DND-41 (cell line): Measurements from ENCODE around the gene ZNF649.

Experiments
- ATAC-seq: fragments of 200-7000 bp; cut with Tn5 transposase; 3 replicates; pipeline ENCODE4 v1.9.1; 2021; ENCODE audit warnings: low read depth; ENCODE audit not compliant: insufficient read depth
- DNase-seq: peaks from one replicate; pipeline ENCODE4 v3.0.0-alpha.2; 2020
- H2AFZ ChIP-seq: 2 replicates; pipeline ENCODE4 v1.6.0; 2012; ENCODE audit warnings: low read depth, low read length
- H3K27ac ChIP-seq: 2 replicates; pipeline ENCODE4 v1.5.1; 2012; ENCODE audit warnings: low read length, inconsistent platforms
- H3K27me3 ChIP-seq: fragments of 200-600 bp; sonication (generic); 2 replicates; pipeline ENCODE4 v1.6.0; 2012; ENCODE audit warnings: low read length, mild to moderate bottlenecking, inconsistent platforms; ENCODE audit not compliant: insufficient read depth, poor library complexity
- H3K36me3 ChIP-seq: 2 replicates; pipeline ENCODE4 v1.5.1; 2012; ENCODE audit warnings: low read length, inconsistent platforms; ENCODE audit not compliant: insufficient read depth
- H3K4me1 ChIP-seq: 2 replicates; pipeline ENCODE4 v1.5.1; 2012; ENCODE audit warnings: mild to moderate bottlenecking, low read length; ENCODE audit not compliant: insufficient read depth
- H3K4me2 ChIP-seq: 2 replicates; pipeline ENCODE4 v1.6.0; 2012; ENCODE audit warnings: mild to moderate bottlenecking, moderate library complexity, low read length, inconsistent platforms; ENCODE audit not compliant: insufficient read depth
- H3K4me3 ChIP-seq, 2 experiments: fragments of 200-600 bp in 1 of 2; shearing (Covaris generic) in 1 of 2; 2 replicates each; pipeline ENCODE4 v1.5.1; 2012 to 2016; ENCODE audit warnings: inconsistent platforms in 2 of 2, low read length in 2 of 2, mild to moderate bottlenecking in 2 of 2, low read depth in 1 of 2, moderate library complexity in 1 of 2
- H3K79me2 ChIP-seq: 2 replicates; pipeline ENCODE4 v1.6.0; 2012; ENCODE audit warnings: low read length, inconsistent platforms; ENCODE audit not compliant: insufficient read depth
- H3K9ac ChIP-seq: 2 replicates; pipeline ENCODE4 v1.6.0; 2012; ENCODE audit warnings: low read depth, mild to moderate bottlenecking, inconsistent platforms, low read length, moderate library complexity
- H3K9me3 ChIP-seq: 2 replicates; pipeline ENCODE4 v1.5.1; 2012; ENCODE audit warnings: low read length, moderate library complexity, mild to moderate bottlenecking, inconsistent platforms; ENCODE audit not compliant: insufficient read depth, severe bottlenecking
- H4K20me1 ChIP-seq: 2 replicates; pipeline ENCODE4 v1.6.0; 2012; ENCODE audit warnings: low read length; ENCODE audit not compliant: insufficient read depth
- EZH2 ChIP-seq: IDR thresholded peaks from 3 replicates; pipeline ENCODE4 v1.6.1; 2012; ENCODE audit warnings: borderline replicate concordance, low read depth, mild to moderate bottlenecking, moderate library complexity, low read length, inconsistent platforms; ENCODE audit not compliant: severe bottlenecking
- TF ChIP-seq, protein P1 (sequence below): IDR thresholded peaks from 2 replicates; pipeline ENCODE4 v1.5.1; 2012; ENCODE audit warnings: borderline replicate concordance, low read length, moderate library complexity, mild to moderate bottlenecking; ENCODE audit not compliant: poor library complexity, severe bottlenecking; ENCODE audit errors: extremely low read depth

ZNF649 gene

DNA sequence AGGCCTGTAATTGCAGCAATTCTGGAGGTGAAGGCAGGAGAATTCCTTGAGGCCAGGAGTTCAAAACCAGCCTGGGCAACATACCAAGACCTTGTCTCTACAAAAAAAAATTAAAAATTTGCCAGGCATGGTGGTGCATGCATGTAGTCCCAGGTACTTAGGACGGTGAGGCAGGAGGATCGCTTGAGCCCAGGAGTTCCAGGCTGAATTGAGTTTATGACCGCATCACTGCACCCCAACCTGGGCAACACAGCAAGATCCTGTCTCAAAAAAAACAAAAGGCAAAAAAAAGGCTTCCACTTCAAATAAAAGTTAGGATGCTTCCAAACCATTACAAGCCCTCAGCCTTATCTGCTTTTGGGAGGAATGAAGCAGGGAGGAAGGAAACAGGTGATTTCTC, 22.3 kb downstream of the ZNF649 start:
- Histone ChIP-seq H3K4me1 (peaks cover 12% of the 10 kb centered on the region), H3K9me3 (peaks cover 16% of the 10 kb centered on the region), H2AFZ (no peak overlapping the region), H3K4me2 (no peak overlapping the region), H4K20me1 (no peaks in the 10 kb centered on the region), H3K79me2 (0 out of 2 replicates have a peak, but pooled peaks cover 4% of the 10 kb centered on the region), H3K36me3 (peaks cover 50% of the 10 kb centered on the region), H3K27me3 (no peaks in the 10 kb centered on the region), H3K9ac (no peak overlapping the region), H3K27ac (no peak overlapping the region), H3K4me3 (no peak overlapping the region)
- TF ChIP-seq EZH2, result no peak
- TF ChIP-seq, protein P1, sequence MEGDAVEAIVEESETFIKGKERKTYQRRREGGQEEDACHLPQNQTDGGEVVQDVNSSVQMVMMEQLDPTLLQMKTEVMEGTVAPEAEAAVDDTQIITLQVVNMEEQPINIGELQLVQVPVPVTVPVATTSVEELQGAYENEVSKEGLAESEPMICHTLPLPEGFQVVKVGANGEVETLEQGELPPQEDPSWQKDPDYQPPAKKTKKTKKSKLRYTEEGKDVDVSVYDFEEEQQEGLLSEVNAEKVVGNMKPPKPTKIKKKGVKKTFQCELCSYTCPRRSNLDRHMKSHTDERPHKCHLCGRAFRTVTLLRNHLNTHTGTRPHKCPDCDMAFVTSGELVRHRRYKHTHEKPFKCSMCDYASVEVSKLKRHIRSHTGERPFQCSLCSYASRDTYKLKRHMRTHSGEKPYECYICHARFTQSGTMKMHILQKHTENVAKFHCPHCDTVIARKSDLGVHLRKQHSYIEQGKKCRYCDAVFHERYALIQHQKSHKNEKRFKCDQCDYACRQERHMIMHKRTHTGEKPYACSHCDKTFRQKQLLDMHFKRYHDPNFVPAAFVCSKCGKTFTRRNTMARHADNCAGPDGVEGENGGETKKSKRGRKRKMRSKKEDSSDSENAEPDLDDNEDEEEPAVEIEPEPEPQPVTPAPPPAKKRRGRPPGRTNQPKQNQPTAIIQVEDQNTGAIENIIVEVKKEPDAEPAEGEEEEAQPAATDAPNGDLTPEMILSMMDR, result no peak
- DNase-seq, result no peak
- no peak for ATAC-seq

DNA sequence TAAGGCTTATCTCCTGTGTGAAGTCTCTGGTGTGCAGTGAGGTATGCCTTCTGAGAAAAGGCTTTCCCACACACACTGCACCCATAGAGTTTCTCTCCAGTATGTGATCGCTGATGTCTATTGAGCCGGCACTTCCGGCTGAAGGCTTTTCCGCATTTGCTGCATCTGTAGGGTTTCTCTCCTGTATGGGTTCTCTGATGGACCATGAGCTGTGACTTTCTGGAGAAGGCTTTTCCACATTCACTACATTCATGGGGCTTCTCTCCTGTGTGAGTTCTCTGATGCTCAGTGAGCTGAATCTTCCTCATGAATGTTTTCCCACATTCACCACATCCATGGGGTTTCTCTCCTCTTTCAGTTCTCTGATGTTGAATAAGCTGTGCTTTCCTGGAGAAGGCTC, 31.7 kb downstream of the ZNF649 start:
- Histone ChIP-seq H3K9me3 (peaks cover 80% of the 10 kb centered on the region), H3K27ac (no peak overlapping the region), H3K79me2 (no peaks in the 10 kb centered on the region), H3K4me2 (no peak overlapping the region), H3K4me3 (no peak overlapping the region), H3K9ac (no peak overlapping the region), H3K36me3 (peaks cover 75% of the 10 kb centered on the region), H3K27me3 (no peaks in the 10 kb centered on the region), H3K4me1 (no peaks in the 10 kb centered on the region), H2AFZ (no peak overlapping the region), H4K20me1 (no peaks in the 10 kb centered on the region)
- TF ChIP-seq, protein P1, result no peak
- no peak for ATAC-seq
- no peak for DNase-seq

DNA sequence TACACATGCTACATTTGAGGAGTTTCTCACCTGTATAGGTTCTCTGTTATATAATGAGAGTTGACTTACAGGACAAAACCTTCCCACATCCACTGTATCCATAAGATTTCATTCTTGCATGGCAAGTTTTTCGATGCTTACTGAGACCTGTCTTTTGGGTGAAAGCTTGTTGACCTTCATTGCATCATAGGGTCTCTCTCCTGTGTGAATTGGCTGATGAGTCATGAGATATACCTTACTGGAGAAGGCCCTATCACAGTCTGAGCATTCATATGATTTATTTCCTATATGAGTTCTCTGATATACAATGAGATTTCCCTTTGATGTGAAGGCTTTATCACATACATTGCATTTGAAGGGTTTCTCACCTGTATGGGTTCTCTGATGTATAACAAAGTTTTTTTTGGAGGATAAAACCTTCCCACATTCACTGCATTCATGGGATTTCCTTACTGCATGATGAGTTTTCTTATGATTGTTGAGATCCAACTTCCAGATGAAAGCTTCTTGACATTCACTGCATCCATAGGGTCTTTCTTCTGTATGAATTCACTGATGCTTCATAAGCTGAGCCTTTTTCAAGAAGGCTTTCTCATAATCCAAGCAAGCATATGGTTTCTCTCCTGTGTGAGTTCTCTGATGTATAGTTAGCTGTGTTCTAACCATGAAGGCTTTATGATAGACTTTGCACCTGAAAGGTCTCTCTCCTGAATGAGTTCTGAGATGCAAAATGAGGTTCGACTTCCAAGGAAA, 42.8 kb downstream of the ZNF649 start:
- no peak overlapping the region for H3K4me3 ChIP-seq
- H3K9me3 ChIP-seq, result peaks cover 81% of the 10 kb centered on the region
- peaks cover 32% of the 10 kb centered on the region; the same call in 1 of the 2 replicates for H3K36me3 ChIP-seq

More for the DNA sequence above, 42.8 kb downstream of the ZNF649 start:
- ATAC-seq (no peak), DNase-seq (no peak)
- Histone ChIP-seq H3K27ac (no peak overlapping the region), H3K4me1 (no peaks in the 10 kb centered on the region), H2AFZ (no peak overlapping the region), H3K4me2 (no peak overlapping the region), H3K27me3 (no peaks in the 10 kb centered on the region), H3K9ac (no peak overlapping the region), H3K79me2 (no peaks in the 10 kb centered on the region), H4K20me1 (no peaks in the 10 kb centered on the region)
- TF ChIP-seq, protein P1, result no peak
- TF ChIP-seq EZH2, result no peak
